Measurements from ENCODE around the gene ULK4.

DNA sequence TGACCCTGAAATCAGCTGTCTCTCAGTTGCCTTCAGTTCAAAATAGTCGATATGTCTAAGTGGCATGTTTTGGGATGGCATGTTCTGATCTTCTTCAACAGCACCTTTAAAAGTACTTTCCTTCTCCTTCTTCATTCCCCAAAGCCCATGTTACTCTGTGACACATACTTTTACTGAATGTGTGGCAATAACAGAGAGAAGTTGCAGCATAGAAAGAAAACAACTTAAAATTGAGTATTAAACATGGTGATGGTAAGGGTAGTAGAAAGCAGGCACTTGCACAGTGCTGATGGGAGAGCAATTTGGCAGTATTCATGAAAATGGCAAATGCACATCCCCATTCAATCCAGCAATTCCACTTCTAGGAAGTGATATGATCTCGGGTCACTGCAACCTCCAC is 12.3 kb upstream of the ULK4 start:
- TF ChIP-seq, protein P1, sequence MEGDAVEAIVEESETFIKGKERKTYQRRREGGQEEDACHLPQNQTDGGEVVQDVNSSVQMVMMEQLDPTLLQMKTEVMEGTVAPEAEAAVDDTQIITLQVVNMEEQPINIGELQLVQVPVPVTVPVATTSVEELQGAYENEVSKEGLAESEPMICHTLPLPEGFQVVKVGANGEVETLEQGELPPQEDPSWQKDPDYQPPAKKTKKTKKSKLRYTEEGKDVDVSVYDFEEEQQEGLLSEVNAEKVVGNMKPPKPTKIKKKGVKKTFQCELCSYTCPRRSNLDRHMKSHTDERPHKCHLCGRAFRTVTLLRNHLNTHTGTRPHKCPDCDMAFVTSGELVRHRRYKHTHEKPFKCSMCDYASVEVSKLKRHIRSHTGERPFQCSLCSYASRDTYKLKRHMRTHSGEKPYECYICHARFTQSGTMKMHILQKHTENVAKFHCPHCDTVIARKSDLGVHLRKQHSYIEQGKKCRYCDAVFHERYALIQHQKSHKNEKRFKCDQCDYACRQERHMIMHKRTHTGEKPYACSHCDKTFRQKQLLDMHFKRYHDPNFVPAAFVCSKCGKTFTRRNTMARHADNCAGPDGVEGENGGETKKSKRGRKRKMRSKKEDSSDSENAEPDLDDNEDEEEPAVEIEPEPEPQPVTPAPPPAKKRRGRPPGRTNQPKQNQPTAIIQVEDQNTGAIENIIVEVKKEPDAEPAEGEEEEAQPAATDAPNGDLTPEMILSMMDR (IDR thresholded peaks at IDR 0.05; ENCODE audit: insufficient read depth, low read length, poor library complexity, severe bottlenecking), result no peak
- no peak for TF ChIP-seq EZH2phosphoT487 (conservative IDR thresholded peaks at IDR 0.05; ENCODE audit: low read length)

Measured in SU-DHL-6 (cell line).